ENCODE measurements around the gene COL23A1.

DNA sequence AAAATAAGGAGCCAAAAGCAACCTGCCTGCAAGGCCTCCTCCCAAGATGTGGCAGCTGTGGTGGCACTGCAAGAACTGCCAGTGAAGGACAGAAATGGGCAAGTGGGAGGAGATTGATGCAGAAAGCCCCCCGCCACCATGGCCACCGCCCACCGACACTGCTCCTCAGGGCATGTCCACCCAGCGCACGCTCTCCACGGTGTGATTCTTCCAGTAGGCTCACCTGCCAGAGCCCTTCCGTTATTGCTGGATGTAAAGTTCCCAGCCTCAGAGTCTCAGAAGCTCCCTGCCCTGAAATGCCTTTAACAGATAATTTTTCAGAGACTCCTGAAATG, 202.4 kb downstream of the COL23A1 start:
- TF ChIP-seq, protein P1, sequence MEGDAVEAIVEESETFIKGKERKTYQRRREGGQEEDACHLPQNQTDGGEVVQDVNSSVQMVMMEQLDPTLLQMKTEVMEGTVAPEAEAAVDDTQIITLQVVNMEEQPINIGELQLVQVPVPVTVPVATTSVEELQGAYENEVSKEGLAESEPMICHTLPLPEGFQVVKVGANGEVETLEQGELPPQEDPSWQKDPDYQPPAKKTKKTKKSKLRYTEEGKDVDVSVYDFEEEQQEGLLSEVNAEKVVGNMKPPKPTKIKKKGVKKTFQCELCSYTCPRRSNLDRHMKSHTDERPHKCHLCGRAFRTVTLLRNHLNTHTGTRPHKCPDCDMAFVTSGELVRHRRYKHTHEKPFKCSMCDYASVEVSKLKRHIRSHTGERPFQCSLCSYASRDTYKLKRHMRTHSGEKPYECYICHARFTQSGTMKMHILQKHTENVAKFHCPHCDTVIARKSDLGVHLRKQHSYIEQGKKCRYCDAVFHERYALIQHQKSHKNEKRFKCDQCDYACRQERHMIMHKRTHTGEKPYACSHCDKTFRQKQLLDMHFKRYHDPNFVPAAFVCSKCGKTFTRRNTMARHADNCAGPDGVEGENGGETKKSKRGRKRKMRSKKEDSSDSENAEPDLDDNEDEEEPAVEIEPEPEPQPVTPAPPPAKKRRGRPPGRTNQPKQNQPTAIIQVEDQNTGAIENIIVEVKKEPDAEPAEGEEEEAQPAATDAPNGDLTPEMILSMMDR (IDR thresholded peaks at IDR 0.05) = no peak
- TF ChIP-seq RAD21 (conservative IDR thresholded peaks at IDR 0.05 in 1 of 2, IDR thresholded peaks at IDR 0.05 in 1 of 2) = no peak
- TF ChIP-seq SREBF2 (IDR thresholded peaks at IDR 0.05) = no peak
- TF ChIP-seq POLR2A (IDR thresholded peaks at IDR 0.05; ENCODE audit: low read length) = no peak
- TF ChIP-seq NR3C1 (IDR thresholded peaks at IDR 0.05) = no peak
- no peak for TF ChIP-seq ESRRA (IDR thresholded peaks at IDR 0.05; ENCODE audit: borderline replicate concordance, low read length)
- TF ChIP-seq, protein P2, sequence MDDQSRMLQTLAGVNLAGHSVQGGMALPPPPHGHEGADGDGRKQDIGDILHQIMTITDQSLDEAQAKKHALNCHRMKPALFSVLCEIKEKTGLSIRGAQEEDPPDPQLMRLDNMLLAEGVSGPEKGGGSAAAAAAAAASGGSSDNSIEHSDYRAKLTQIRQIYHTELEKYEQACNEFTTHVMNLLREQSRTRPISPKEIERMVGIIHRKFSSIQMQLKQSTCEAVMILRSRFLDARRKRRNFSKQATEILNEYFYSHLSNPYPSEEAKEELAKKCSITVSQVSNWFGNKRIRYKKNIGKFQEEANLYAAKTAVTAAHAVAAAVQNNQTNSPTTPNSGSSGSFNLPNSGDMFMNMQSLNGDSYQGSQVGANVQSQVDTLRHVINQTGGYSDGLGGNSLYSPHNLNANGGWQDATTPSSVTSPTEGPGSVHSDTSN (IDR thresholded peaks at IDR 0.05) = no peak
- TF ChIP-seq, protein P3, sequence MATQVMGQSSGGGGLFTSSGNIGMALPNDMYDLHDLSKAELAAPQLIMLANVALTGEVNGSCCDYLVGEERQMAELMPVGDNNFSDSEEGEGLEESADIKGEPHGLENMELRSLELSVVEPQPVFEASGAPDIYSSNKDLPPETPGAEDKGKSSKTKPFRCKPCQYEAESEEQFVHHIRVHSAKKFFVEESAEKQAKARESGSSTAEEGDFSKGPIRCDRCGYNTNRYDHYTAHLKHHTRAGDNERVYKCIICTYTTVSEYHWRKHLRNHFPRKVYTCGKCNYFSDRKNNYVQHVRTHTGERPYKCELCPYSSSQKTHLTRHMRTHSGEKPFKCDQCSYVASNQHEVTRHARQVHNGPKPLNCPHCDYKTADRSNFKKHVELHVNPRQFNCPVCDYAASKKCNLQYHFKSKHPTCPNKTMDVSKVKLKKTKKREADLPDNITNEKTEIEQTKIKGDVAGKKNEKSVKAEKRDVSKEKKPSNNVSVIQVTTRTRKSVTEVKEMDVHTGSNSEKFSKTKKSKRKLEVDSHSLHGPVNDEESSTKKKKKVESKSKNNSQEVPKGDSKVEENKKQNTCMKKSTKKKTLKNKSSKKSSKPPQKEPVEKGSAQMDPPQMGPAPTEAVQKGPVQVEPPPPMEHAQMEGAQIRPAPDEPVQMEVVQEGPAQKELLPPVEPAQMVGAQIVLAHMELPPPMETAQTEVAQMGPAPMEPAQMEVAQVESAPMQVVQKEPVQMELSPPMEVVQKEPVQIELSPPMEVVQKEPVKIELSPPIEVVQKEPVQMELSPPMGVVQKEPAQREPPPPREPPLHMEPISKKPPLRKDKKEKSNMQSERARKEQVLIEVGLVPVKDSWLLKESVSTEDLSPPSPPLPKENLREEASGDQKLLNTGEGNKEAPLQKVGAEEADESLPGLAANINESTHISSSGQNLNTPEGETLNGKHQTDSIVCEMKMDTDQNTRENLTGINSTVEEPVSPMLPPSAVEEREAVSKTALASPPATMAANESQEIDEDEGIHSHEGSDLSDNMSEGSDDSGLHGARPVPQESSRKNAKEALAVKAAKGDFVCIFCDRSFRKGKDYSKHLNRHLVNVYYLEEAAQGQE (IDR thresholded peaks at IDR 0.05) = no peak
- TF ChIP-seq CHD2 (IDR thresholded peaks at IDR 0.05; ENCODE audit: low read length, partially characterized antibody) = no peak

Measured in A549 (cell line).